Breast epithelium (tissue), 3 donors: ENCODE measurements around the gene TPSAB1.

Experiments used
- POLR2A ChIP-seq: fragments of 450-650 bp; IDR thresholded peaks from one replicate; pipeline ENCODE4 v1.6.1; 2016; ENCODE audit warnings: antibody characterized with exemption, mild to moderate bottlenecking, moderate library complexity
- POLR2AphosphoS5 ChIP-seq, 3 donors: sonication (generic); formaldehyde crosslinking; IDR thresholded peaks; one replicate each; pipeline ENCODE4 v1.6.1; 2017; ENCODE audit warnings: antibody characterized with exemption in 3 of 3
- TF ChIP-seq, protein P1 (sequence below), 3 donors: fragments of 450-650 bp; IDR thresholded peaks; one replicate each; pipeline ENCODE4 v1.5.1; 2016 to 2017; ENCODE audit warnings: antibody characterized with exemption in 3 of 3, mild to moderate bottlenecking in 3 of 3, moderate library complexity in 3 of 3

GRCh38 chr16:1262846-1263221, 22.3 kb downstream of the TPSAB1 start:
- TF ChIP-seq, protein P1, sequence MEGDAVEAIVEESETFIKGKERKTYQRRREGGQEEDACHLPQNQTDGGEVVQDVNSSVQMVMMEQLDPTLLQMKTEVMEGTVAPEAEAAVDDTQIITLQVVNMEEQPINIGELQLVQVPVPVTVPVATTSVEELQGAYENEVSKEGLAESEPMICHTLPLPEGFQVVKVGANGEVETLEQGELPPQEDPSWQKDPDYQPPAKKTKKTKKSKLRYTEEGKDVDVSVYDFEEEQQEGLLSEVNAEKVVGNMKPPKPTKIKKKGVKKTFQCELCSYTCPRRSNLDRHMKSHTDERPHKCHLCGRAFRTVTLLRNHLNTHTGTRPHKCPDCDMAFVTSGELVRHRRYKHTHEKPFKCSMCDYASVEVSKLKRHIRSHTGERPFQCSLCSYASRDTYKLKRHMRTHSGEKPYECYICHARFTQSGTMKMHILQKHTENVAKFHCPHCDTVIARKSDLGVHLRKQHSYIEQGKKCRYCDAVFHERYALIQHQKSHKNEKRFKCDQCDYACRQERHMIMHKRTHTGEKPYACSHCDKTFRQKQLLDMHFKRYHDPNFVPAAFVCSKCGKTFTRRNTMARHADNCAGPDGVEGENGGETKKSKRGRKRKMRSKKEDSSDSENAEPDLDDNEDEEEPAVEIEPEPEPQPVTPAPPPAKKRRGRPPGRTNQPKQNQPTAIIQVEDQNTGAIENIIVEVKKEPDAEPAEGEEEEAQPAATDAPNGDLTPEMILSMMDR (IDR thresholded peaks at IDR 0.05) = no peak
- TF ChIP-seq POLR2A = no peak
- no peak for TF ChIP-seq POLR2AphosphoS5 (IDR thresholded peaks at IDR 0.05)
